ENCODE data around the gene LDB2. TPM values are rescaled to one million over a fixed set of nuclear protein-coding genes. Genes with fewer than 3 reads are reported as not detected.

The LDB2 gene
- total RNA-seq, 1 experiment from 2014 or later, result not detected

- no peak overlapping the region for H3K4me3 ChIP-seq
- H3K9me3 ChIP-seq (ENCODE audit: insufficient read depth, low read depth), result no peaks in the 10 kb centered on the region
- H2AFZ ChIP-seq, result no peak overlapping the region
- no peaks in the 10 kb centered on the region for H3K9me2 ChIP-seq (ENCODE audit: insufficient read depth)
- intact Hi-C loops (cut with micrococcal nuclease; ENCODE audit: unreplicated experiment), result no loop called here
- BruUV-seq (replicated peaks), result no TSS peak
- DNase-seq, result no peak
- H3K36me3 ChIP-seq (ENCODE audit: low read depth), result no peaks in the 10 kb centered on the region
- no peak overlapping the region for H3K27ac ChIP-seq
- H3K4me2 ChIP-seq, result no peak overlapping the region
- CTCF ChIA-PET, result no interaction called here
- no peaks in the 10 kb centered on the region for H3K27me3 ChIP-seq (ENCODE audit: insufficient read depth, low read depth)
- H3K79me2 ChIP-seq (ENCODE audit: low read depth), result no peaks in the 10 kb centered on the region
- no peaks in the 10 kb centered on the region for H3F3A ChIP-seq (ENCODE audit: insufficient read depth, low read depth)
- no peaks in the 10 kb centered on the region for H4K20me1 ChIP-seq (ENCODE audit: insufficient read depth)
- POLR2A ChIA-PET (ENCODE audit: unreplicated experiment), result no interaction called here
- H3K4me1 ChIP-seq (replicated peaks; ENCODE audit: insufficient read depth), result no peaks in the 10 kb centered on the region
- TF ChIP-seq CTCF (conservative IDR thresholded peaks at IDR 0.05) (no peak), EZH2 (IDR thresholded peaks at IDR 0.05; ENCODE audit: low read depth) (no peak)
Measured at GRCh38 chr4:16694884-16695276, 203.6 kb downstream of the LDB2 start.

GRCh38 chr4:16694173-16694883 lies 204.1 kb downstream of the LDB2 start:
- Histone ChIP-seq H3K36me3 (ENCODE audit: low read depth) (no peaks in the 10 kb centered on the region), H3K4me2 (no peak overlapping the region), H3F3A (ENCODE audit: insufficient read depth, low read depth) (no peaks in the 10 kb centered on the region), H3K27ac (no peak overlapping the region), H3K79me2 (ENCODE audit: low read depth) (no peaks in the 10 kb centered on the region), H3K27me3 (ENCODE audit: insufficient read depth, low read depth) (no peaks in the 10 kb centered on the region), H3K9me2 (ENCODE audit: insufficient read depth) (no peaks in the 10 kb centered on the region), H3K4me1 (replicated peaks; ENCODE audit: insufficient read depth) (no peaks in the 10 kb centered on the region), H4K20me1 (ENCODE audit: insufficient read depth) (no peaks in the 10 kb centered on the region), H3K4me3 (no peak overlapping the region), H2AFZ (no peak overlapping the region), H3K9me3 (ENCODE audit: insufficient read depth, low read depth) (no peaks in the 10 kb centered on the region)
- intact Hi-C loops (cut with micrococcal nuclease; ENCODE audit: unreplicated experiment), result no loop called here
- TF ChIP-seq CTCF (conservative IDR thresholded peaks at IDR 0.05), result no peak
- no peak for TF ChIP-seq EZH2 (IDR thresholded peaks at IDR 0.05; ENCODE audit: low read depth)
- ChIA-PET POLR2A (ENCODE audit: unreplicated experiment) (no interaction called here), CTCF (no interaction called here)
- no peak for DNase-seq
- BruUV-seq (replicated peaks), result no TSS peak

- H4K20me1 ChIP-seq (ENCODE audit: insufficient read depth), result no peaks in the 10 kb centered on the region
- H3K4me1 ChIP-seq (replicated peaks; ENCODE audit: insufficient read depth), result no peaks in the 10 kb centered on the region
- ChIA-PET POLR2A (ENCODE audit: unreplicated experiment) (no interaction called here), CTCF (no interaction called here)
- H3K4me2 ChIP-seq, result no peak overlapping the region
- no peaks in the 10 kb centered on the region for H3F3A ChIP-seq (ENCODE audit: insufficient read depth, low read depth)
- no peaks in the 10 kb centered on the region for H3K27me3 ChIP-seq (ENCODE audit: insufficient read depth, low read depth)
- intact Hi-C loops (cut with micrococcal nuclease; ENCODE audit: unreplicated experiment), result no loop called here
- BruUV-seq (replicated peaks), result no TSS peak
- H3K4me3 ChIP-seq, result no peak overlapping the region
- H3K27ac ChIP-seq, result no peak overlapping the region
- no peaks in the 10 kb centered on the region for H3K9me3 ChIP-seq (ENCODE audit: insufficient read depth, low read depth)
- no peaks in the 10 kb centered on the region for H3K9me2 ChIP-seq (ENCODE audit: insufficient read depth)
- TF ChIP-seq CTCF (conservative IDR thresholded peaks at IDR 0.05), result no peak
- no peak for TF ChIP-seq EZH2 (IDR thresholded peaks at IDR 0.05; ENCODE audit: low read depth)
- H3K36me3 ChIP-seq (ENCODE audit: low read depth), result no peaks in the 10 kb centered on the region
- no peak for DNase-seq
- no peak overlapping the region for H2AFZ ChIP-seq
- no peaks in the 10 kb centered on the region for H3K79me2 ChIP-seq (ENCODE audit: low read depth)
Measured at GRCh38 chr4:16693641-16694040, 204.8 kb downstream of the LDB2 start.
